Esophagus muscularis mucosa (tissue), 4 donors: ENCODE measurements around the gene PIM1.

Experiments
- EP300 ChIP-seq: sonication (generic); formaldehyde crosslinking; IDR thresholded peaks from one replicate; pipeline ENCODE4 v1.6.1; 2017; ENCODE audit warnings: antibody characterized with exemption
- POLR2A ChIP-seq: fragments of 450-650 bp; IDR thresholded peaks from one replicate; pipeline ENCODE4 v1.6.1; 2017; ENCODE audit warnings: antibody characterized with exemption, moderate library complexity, mild to moderate bottlenecking, low read depth
- POLR2AphosphoS5 ChIP-seq, 2 donors: sonication (generic); formaldehyde crosslinking; IDR thresholded peaks; one replicate each; pipeline ENCODE4 v1.6.1; 2017; ENCODE audit warnings: antibody characterized with exemption in 2 of 2
- TF ChIP-seq, protein P1 (sequence below), 3 experiments: fragments of 200-600 bp in 2 of 3; fragments of 450-650 bp in 1 of 3; sonication (generic) in 2 of 3; IDR thresholded peaks; one replicate each; pipeline ENCODE4 v1.5.1; 2017 to 2019; ENCODE audit warnings: antibody characterized with exemption in 3 of 3, mild to moderate bottlenecking in 2 of 3, moderate library complexity in 1 of 3

GRCh38 chr6:37135835-37136694 lies 33.9 kb upstream of the PIM1 start:
- TF ChIP-seq, protein P1, sequence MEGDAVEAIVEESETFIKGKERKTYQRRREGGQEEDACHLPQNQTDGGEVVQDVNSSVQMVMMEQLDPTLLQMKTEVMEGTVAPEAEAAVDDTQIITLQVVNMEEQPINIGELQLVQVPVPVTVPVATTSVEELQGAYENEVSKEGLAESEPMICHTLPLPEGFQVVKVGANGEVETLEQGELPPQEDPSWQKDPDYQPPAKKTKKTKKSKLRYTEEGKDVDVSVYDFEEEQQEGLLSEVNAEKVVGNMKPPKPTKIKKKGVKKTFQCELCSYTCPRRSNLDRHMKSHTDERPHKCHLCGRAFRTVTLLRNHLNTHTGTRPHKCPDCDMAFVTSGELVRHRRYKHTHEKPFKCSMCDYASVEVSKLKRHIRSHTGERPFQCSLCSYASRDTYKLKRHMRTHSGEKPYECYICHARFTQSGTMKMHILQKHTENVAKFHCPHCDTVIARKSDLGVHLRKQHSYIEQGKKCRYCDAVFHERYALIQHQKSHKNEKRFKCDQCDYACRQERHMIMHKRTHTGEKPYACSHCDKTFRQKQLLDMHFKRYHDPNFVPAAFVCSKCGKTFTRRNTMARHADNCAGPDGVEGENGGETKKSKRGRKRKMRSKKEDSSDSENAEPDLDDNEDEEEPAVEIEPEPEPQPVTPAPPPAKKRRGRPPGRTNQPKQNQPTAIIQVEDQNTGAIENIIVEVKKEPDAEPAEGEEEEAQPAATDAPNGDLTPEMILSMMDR (IDR thresholded peaks at IDR 0.05), result no peak
- TF ChIP-seq POLR2A (no peak), POLR2AphosphoS5 (IDR thresholded peaks at IDR 0.05) (no peak), EP300 (no peak)
